Skeletal muscle satellite cell (primary cell): ENCODE results near the gene APBA2.
A peak's percentile ranks its signal among the peaks of the same experiment; 100 is the strongest.

Experiments used
- H3K27me3 ChIP-seq: 2 replicates; pipeline ENCODE4 v1.7.0; 2013; ENCODE audit warnings: low read length; ENCODE audit not compliant: control insufficient read depth, insufficient read depth
- H3K36me3 ChIP-seq: 2 replicates; pipeline ENCODE4 v1.7.0; 2013; ENCODE audit warnings: mild to moderate bottlenecking, control low read depth, low read length; ENCODE audit not compliant: insufficient read depth
- H3K4me1 ChIP-seq: 2 replicates; pipeline ENCODE4 v1.7.0; 2013; ENCODE audit warnings: low read length; ENCODE audit not compliant: control insufficient read depth, insufficient read depth
- H3K4me2 ChIP-seq: 2 replicates; pipeline ENCODE4 v1.7.0; 2013; ENCODE audit warnings: mild to moderate bottlenecking, low read length
- H3K4me3 ChIP-seq: 2 replicates; pipeline ENCODE4 v1.7.0; 2013; ENCODE audit warnings: low read length
- H3K9ac ChIP-seq: 2 replicates; pipeline ENCODE4 v1.7.0; 2013; ENCODE audit warnings: mild to moderate bottlenecking, low read depth, low read length, moderate library complexity
- H3K9me3 ChIP-seq: replicated peaks from 2 replicates; pipeline ENCODE4 v1.7.0; 2013; ENCODE audit warnings: mild to moderate bottlenecking, control low read depth, low read length

APBA2 gene

GRCh38 chr15:28944696-28945300, 59.0 kb downstream of the APBA2 start:
- H3K4me1 ChIP-seq: peaks cover under 1% of the 10 kb centered on the region
- H3K9me3 ChIP-seq: no peaks in the 10 kb centered on the region
- H3K36me3 ChIP-seq: no peaks in the 10 kb centered on the region

GRCh38 chr15:28945626-28946230, 60.0 kb downstream of the APBA2 start:
- Histone ChIP-seq H3K4me2 (no peak overlapping the region), H3K27me3 (no peaks in the 10 kb centered on the region), H3K4me3 (no peak overlapping the region), H3K9me3 (no peaks in the 10 kb centered on the region), H3K9ac (no peak overlapping the region), H3K4me1 (peaks cover 3% of the 10 kb centered on the region), H3K36me3 (no peaks in the 10 kb centered on the region)

More at GRCh38 chr15:28944696-28945300, 59.0 kb downstream of the APBA2 start:
- H3K9ac ChIP-seq: no peak overlapping the region
- no peaks in the 10 kb centered on the region for H3K27me3 ChIP-seq
- H3K4me2 ChIP-seq: no peak overlapping the region
- H3K4me3 ChIP-seq: no peak overlapping the region

GRCh38 chr15:28946803-28947202, 61.0 kb downstream of the APBA2 start:
- H3K4me1 ChIP-seq: peaks cover 3% of the 10 kb centered on the region
- no peaks in the 10 kb centered on the region for H3K9me3 ChIP-seq
- no peak overlapping the region for H3K4me2 ChIP-seq
- H3K9ac ChIP-seq: no peak overlapping the region
- no peaks in the 10 kb centered on the region for H3K36me3 ChIP-seq
- no peaks in the 10 kb centered on the region for H3K27me3 ChIP-seq
- H3K4me3 ChIP-seq: no peak overlapping the region

- H3K36me3 ChIP-seq: no peaks in the 10 kb centered on the region
- no peak overlapping the region for H3K4me2 ChIP-seq
- no peak overlapping the region for H3K9ac ChIP-seq
- no peaks in the 10 kb centered on the region for H3K9me3 ChIP-seq
- no peaks in the 10 kb centered on the region for H3K27me3 ChIP-seq
- H3K4me1 ChIP-seq: peaks cover 3% of the 10 kb centered on the region
- no peak overlapping the region for H3K4me3 ChIP-seq
Observed at GRCh38 chr15:28947221-28947674, 61.5 kb downstream of the APBA2 start.

GRCh38 chr15:28948036-28948435, 62.3 kb downstream of the APBA2 start:
- Histone ChIP-seq H3K9me3 (no peaks in the 10 kb centered on the region), H3K4me1 (peaks cover 3% of the 10 kb centered on the region)

GRCh38 chr15:28950916-28951315, 65.1 kb downstream of the APBA2 start:
- Histone ChIP-seq H3K36me3 (no peaks in the 10 kb centered on the region), H3K4me1 (peaks cover 16% of the 10 kb centered on the region), H3K27me3 (no peaks in the 10 kb centered on the region), H3K9ac (no peak overlapping the region), H3K4me3 (no peak overlapping the region), H3K4me2 (no peak overlapping the region), H3K9me3 (no peaks in the 10 kb centered on the region)

More at GRCh38 chr15:28948036-28948435, 62.3 kb downstream of the APBA2 start:
- H3K4me3 ChIP-seq: no peak overlapping the region
- no peak overlapping the region for H3K9ac ChIP-seq
- no peak overlapping the region for H3K4me2 ChIP-seq
- no peaks in the 10 kb centered on the region for H3K27me3 ChIP-seq
- no peaks in the 10 kb centered on the region for H3K36me3 ChIP-seq

GRCh38 chr15:28952666-28953491, 67.1 kb downstream of the APBA2 start:
- Histone ChIP-seq H3K27me3 (no peaks in the 10 kb centered on the region), H3K36me3 (no peaks in the 10 kb centered on the region), H3K4me1 (peaks cover 21% of the 10 kb centered on the region), H3K4me3 (no peak overlapping the region), H3K9me3 (no peaks in the 10 kb centered on the region), H3K4me2 (no peak overlapping the region), H3K9ac (no peak overlapping the region)

GRCh38 chr15:28953573-28954195, 67.9 kb downstream of the APBA2 start:
- Histone ChIP-seq H3K9me3 (no peaks in the 10 kb centered on the region), H3K9ac (no peak overlapping the region), H3K4me1 (peaks cover 21% of the 10 kb centered on the region), H3K27me3 (no peaks in the 10 kb centered on the region), H3K36me3 (no peaks in the 10 kb centered on the region), H3K4me2 (no peak overlapping the region), H3K4me3 (no peak overlapping the region)

- no peak overlapping the region for H3K9ac ChIP-seq
- H3K9me3 ChIP-seq: no peaks in the 10 kb centered on the region
- peaks cover 21% of the 10 kb centered on the region for H3K4me1 ChIP-seq
- H3K4me3 ChIP-seq: no peak overlapping the region
- peak overlapping the region; percentile 51 for H3K4me2 ChIP-seq
- no peaks in the 10 kb centered on the region for H3K27me3 ChIP-seq
- no peaks in the 10 kb centered on the region for H3K36me3 ChIP-seq
Observed at GRCh38 chr15:28954466-28955159, 68.8 kb downstream of the APBA2 start.

- H3K4me1 ChIP-seq: peaks cover 17% of the 10 kb centered on the region
- no peak overlapping the region for H3K9ac ChIP-seq
- H3K36me3 ChIP-seq: no peaks in the 10 kb centered on the region
- H3K4me2 ChIP-seq: peak overlapping the region; percentile 51
- no peaks in the 10 kb centered on the region for H3K9me3 ChIP-seq
- no peaks in the 10 kb centered on the region for H3K27me3 ChIP-seq
- no peak overlapping the region for H3K4me3 ChIP-seq
Observed at GRCh38 chr15:28955160-28955992, 69.6 kb downstream of the APBA2 start.
